ENCODE results near the gene GALM.
"Not testable (repeated sequence)": the region's sequence is repeated elsewhere in the genome, so short reads cannot be mapped to it uniquely, and the experiment has no call there.

The GALM gene

GRCh38 chr2:38697116-38697840 is 31.4 kb downstream of the GALM start:
- no peak for DNase-seq (ENCODE audit: low read depth)
- no peak for TF ChIP-seq CTCF (IDR thresholded peaks at IDR 0.05; ENCODE audit: control insufficient read depth, extremely low read depth, insufficient read depth)
- no peak overlapping the region for H3K4me3 ChIP-seq (ENCODE audit: low read depth, low read length)

DNA sequence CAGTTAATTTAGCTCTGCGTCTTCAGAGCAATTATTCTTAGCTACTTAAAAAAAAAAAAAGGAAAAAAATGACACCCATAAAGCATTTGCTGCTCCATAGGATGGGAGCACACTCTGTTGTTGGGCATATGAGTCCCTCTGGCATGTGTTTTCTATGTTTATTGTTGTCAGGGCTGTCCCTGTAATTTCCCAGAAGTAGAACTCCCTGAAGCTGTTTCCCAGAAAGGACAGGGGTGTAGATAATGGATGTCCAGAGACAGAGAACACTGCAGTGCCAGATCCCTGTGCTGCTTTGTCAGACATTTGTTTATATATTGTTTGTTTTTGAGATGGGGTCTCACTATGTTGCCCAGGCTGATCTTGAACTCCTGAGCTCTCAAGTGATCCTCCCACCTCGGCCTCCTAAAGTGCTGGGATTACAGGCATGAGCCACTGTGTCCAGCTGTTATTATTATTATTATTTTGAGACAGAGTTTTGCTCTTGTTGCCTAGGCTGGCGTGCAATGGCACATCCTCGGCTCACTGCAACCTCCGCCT is 32.6 kb downstream of the GALM start:
- TF ChIP-seq CTCF (IDR thresholded peaks at IDR 0.05; ENCODE audit: control insufficient read depth, extremely low read depth, insufficient read depth), result no peak
- no peak for DNase-seq (ENCODE audit: low read depth)

DNA sequence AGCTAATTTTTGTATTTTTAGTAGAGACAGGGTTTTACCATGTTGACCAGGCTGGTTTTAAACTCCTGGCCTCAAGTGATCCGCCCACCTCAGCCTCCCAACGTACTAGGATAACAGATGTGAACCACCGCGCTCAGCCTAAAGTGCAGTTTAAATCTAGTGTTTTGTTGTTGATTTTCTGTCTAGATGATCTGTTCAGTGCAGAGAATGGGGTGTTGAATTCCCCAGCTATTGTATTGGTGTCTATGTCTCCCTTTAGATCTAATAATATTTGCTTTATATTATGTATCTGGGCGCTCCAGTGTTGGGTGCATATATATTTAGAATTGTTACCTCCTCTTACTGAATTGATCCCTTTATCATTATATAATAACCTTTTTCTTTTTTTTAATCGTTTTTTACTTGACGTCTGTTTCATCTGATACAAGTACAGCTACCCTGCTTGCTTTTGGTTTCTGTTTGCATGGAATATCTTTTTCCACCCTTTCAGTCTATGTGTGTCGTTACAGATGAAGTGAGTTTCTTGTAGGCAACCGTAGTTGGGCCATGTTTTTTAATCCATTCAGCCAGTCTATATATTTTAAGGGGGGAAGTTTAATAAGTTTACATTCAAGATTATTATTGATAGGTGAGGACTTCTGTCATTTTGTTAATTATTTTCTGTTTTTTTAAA is 34.3 kb downstream of the GALM start:
- no peak for DNase-seq (ENCODE audit: low read depth)
- no peak for TF ChIP-seq CTCF (IDR thresholded peaks at IDR 0.05; ENCODE audit: control insufficient read depth, extremely low read depth, insufficient read depth)
- no peak overlapping the region for H3K4me3 ChIP-seq (ENCODE audit: low read depth, low read length)

More for the DNA sequence above, 32.6 kb downstream of the GALM start:
- no peak overlapping the region for H3K4me3 ChIP-seq (ENCODE audit: low read depth, low read length)

- no peak overlapping the region for H3K4me3 ChIP-seq (ENCODE audit: low read depth, low read length)
- no peak for TF ChIP-seq CTCF (IDR thresholded peaks at IDR 0.05; ENCODE audit: control insufficient read depth, extremely low read depth, insufficient read depth)
- no peak for DNase-seq (ENCODE audit: low read depth)
Measured at GRCh38 chr2:38700881-38701458, 35.1 kb downstream of the GALM start.

DNA sequence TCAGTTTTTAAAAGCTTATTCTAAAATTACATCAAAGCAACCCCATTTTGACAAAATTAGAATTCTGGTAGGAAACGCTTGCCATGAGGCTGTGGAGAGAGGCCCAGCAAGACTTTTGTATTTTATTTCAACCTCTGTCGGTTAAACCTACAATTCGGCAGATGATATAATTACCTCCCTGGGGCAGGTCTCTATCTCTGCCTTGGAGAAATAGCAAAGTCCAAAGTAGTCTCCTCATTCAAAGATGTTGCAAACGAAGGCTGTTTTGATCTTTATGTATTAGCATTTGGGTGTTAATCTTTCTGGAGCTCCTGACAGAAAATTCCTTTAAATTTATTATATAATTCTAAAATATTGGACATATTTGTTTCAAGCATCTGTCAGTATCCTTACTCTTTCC is 35.6 kb downstream of the GALM start:
- no peak overlapping the region for H3K4me3 ChIP-seq (ENCODE audit: low read depth, low read length)
- DNase-seq (ENCODE audit: low read depth), result no peak
- TF ChIP-seq CTCF (IDR thresholded peaks at IDR 0.05; ENCODE audit: control insufficient read depth, extremely low read depth, insufficient read depth), result no peak

- no peak for TF ChIP-seq CTCF (IDR thresholded peaks at IDR 0.05; ENCODE audit: control insufficient read depth, extremely low read depth, insufficient read depth)
- H3K4me3 ChIP-seq (ENCODE audit: low read depth, low read length), result no peak overlapping the region
- DNase-seq (ENCODE audit: low read depth), result no peak
Measured at GRCh38 chr2:38702413-38702812, 36.5 kb downstream of the GALM start.

GRCh38 chr2:38703336-38703735 is 37.4 kb downstream of the GALM start:
- not testable (repeated sequence) for H3K4me3 ChIP-seq (ENCODE audit: low read depth, low read length); DNase-seq (ENCODE audit: low read depth)

Measured in LNCaP clone FGC (cell line).